Fibroblast of lung (primary cell): ENCODE results near the gene RHOT1.
"Not testable (repeated sequence)": the region's sequence is repeated elsewhere in the genome, so short reads cannot be mapped to it uniquely, and the experiment has no call there.

Source experiments
- EZH2 ChIP-seq: IDR thresholded peaks from 2 replicates; pipeline ENCODE4 v1.5.1; 2012; ENCODE audit warnings: low read length, control low read depth, mild to moderate bottlenecking; ENCODE audit errors: missing control alignments
- TF ChIP-seq, protein P1 (sequence below), 2 donors: IDR thresholded peaks in 1 of 2; conservative IDR thresholded peaks in 1 of 2; 1 replicate in 1 of 2; 2 replicates in 1 of 2; pipeline ENCODE4 v1.5.1; 2011 to 2012; ENCODE audit warnings: low read length in 2 of 2, control low read depth in 1 of 2, inconsistent platforms in 1 of 2, low read depth in 1 of 2, mild to moderate bottlenecking in 1 of 2

GRCh38 chr17:32100323-32100722 is 42.0 kb upstream of the RHOT1 start:
- TF ChIP-seq, protein P1, sequence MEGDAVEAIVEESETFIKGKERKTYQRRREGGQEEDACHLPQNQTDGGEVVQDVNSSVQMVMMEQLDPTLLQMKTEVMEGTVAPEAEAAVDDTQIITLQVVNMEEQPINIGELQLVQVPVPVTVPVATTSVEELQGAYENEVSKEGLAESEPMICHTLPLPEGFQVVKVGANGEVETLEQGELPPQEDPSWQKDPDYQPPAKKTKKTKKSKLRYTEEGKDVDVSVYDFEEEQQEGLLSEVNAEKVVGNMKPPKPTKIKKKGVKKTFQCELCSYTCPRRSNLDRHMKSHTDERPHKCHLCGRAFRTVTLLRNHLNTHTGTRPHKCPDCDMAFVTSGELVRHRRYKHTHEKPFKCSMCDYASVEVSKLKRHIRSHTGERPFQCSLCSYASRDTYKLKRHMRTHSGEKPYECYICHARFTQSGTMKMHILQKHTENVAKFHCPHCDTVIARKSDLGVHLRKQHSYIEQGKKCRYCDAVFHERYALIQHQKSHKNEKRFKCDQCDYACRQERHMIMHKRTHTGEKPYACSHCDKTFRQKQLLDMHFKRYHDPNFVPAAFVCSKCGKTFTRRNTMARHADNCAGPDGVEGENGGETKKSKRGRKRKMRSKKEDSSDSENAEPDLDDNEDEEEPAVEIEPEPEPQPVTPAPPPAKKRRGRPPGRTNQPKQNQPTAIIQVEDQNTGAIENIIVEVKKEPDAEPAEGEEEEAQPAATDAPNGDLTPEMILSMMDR (conservative IDR thresholded peaks at IDR 0.05 in 1 of 2, IDR thresholded peaks at IDR 0.05 in 1 of 2; ENCODE audit: low read depth in 1 of 2, low read length in 2 of 2), result not testable (repeated sequence)
- not testable (repeated sequence) for TF ChIP-seq EZH2
